Right ventricle myocardium inferior (tissue), 1 donor: ENCODE data around the gene CNOT4. TPM values are rescaled to one million over a fixed set of nuclear protein-coding genes. Genes with fewer than 3 reads are reported as not detected.

Experiments used
- ATAC-seq: fragments of 200-7000 bp; cut with Tn5 transposase; one replicate; pipeline ENCODE4 v1.9.1; 2020; ENCODE audit warnings: mild to moderate bottlenecking, moderate library complexity
- DNase-seq: peaks from one replicate; pipeline ENCODE4 v3.0.0; 2021; ENCODE audit errors: missing footprints
- intact Hi-C: fragments of 100-400 bp; cut with DNase I; formaldehyde crosslinking; loops from one replicate; pipeline ENCODE4 v1.11.0; 2022
- long read RNA-seq: library from polyadenylated mRNA; unstranded; transcript quantifications from one replicate; pipeline ENCODE4 v2.0.0, GENCODE V29; 2021
- total RNA-seq: library from RNA; stranded (reverse); fragmentation: NEBNext Ultra II Directional; extraction: Animal tissue kit (Norgen Biotek cat#: 25700); gene quantifications from one replicate; pipeline ENCODE4 v1.2.1, GENCODE V29; 2021
- donor health status: DM: no; HTN: yes; CAD: no; lungs with severe emphysema.

CNOT4 gene, protein sequence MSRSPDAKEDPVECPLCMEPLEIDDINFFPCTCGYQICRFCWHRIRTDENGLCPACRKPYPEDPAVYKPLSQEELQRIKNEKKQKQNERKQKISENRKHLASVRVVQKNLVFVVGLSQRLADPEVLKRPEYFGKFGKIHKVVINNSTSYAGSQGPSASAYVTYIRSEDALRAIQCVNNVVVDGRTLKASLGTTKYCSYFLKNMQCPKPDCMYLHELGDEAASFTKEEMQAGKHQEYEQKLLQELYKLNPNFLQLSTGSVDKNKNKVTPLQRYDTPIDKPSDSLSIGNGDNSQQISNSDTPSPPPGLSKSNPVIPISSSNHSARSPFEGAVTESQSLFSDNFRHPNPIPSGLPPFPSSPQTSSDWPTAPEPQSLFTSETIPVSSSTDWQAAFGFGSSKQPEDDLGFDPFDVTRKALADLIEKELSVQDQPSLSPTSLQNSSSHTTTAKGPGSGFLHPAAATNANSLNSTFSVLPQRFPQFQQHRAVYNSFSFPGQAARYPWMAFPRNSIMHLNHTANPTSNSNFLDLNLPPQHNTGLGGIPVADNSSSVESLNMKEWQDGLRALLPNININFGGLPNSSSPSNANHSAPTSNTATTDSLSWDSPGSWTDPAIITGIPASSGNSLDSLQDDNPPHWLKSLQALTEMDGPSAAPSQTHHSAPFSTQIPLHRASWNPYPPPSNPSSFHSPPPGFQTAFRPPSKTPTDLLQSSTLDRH
- total RNA-seq, result 26.6 TPM
- long read RNA-seq, partial matches to known transcripts, result 3 of 7 reads
- long read RNA-seq, other reads (novel, unspliced or antisense), result 1 of 7 reads

DNA sequence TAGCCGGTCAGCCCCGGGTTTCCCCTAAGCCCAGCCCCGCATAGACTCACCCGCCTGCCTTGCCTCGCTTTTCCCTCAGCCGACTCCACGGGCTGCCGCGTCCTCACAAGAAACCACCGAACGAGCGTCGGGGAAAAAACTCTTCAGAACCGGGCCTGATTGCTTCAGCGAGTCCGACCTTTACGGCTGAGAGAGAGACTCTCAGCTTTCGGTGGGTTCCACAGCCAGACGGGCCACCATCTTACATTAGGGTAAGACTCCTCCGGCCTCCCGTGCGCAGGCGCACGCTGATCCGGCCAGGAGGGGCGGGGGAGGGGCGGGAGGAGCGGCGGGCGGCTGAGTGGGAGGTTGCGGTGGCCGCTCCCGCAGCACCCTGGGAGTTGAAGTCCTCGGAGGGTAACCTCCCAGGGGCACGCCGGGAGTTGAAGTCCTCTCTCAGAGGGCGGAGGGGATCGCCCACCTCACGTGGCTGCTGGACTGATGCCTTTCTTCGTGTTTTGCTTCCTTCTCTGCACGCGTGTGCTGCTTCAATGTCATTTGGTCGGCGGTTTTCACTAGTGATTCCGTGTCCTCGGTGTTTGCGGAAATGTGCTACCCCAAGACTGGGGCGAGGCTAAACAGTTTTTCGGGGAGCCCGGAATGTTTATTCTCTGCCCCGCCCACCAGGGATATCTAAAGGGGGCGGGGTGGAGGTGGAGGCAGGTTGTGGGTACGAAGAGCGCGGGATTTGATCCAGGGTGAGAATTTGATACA is at the start of gene CNOT4:
Gene CNOT4, minus strand, starts transcription at position 264 of the 753 bp plus-strand sequence. CDS start 71,771 bp downstream, outside the sequence.
- intact Hi-C loops, result loop anchor here (1.0 to 2.0 kb wide), 2 partner anchors 47 to 229 kb away; partner anchors contain the start of gene NUP205
- ATAC-seq, result peak; percentile 99
- DNase-seq, result peak; percentile 97

DNA sequence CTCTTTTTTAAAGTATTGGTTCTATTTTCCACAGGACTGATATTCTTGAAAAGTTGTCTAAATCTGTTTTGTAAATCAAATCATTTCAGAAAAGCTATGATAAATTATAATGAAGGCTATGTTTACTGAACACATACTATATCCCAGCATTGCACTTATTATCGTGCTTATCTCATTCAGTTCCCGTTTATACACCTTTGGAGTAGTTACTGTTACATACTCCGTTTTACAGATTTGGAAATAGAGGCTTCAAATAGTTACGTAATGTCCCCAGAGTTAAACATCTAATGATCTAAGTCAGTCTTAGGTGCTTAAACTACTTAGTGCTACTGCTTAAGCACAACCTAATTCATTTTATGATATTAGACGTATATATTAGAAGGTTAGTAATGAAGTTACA is 49.0 kb upstream of the CNOT4 start:
- ATAC-seq, result no peak
- no peak for DNase-seq
- intact Hi-C loops, result loop anchor here (1.0 kb wide), 1 partner anchor 278 kb away; no protein-coding TSS in a partner anchor

DNA sequence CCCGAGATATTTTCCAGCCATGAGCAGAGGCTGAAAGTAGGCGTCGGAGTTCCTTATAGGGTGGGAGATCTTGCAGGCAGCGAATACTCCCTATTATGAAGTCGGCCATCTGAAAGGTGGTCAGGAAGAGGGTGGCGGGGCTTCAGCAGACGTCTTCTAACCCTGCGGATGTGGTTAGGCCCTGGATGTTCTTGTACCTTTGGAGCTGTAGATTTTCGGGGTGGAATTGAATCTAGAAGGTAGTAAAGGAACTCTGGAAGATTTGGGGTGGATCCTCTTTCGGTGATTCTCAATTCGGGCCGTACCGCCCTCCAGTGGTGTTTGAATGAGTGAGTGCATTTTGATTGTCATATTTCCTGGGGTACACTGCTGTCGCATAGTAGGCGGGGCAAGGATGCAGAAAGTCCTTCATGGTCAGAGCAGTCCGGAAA is 48.5 kb upstream of the CNOT4 start:
- DNase-seq (peak; percentile 67), ATAC-seq (peak; percentile 74)
- intact Hi-C loops, result loop anchor here (1.0 kb wide), 1 partner anchor 277 kb away; no protein-coding TSS in a partner anchor

DNA sequence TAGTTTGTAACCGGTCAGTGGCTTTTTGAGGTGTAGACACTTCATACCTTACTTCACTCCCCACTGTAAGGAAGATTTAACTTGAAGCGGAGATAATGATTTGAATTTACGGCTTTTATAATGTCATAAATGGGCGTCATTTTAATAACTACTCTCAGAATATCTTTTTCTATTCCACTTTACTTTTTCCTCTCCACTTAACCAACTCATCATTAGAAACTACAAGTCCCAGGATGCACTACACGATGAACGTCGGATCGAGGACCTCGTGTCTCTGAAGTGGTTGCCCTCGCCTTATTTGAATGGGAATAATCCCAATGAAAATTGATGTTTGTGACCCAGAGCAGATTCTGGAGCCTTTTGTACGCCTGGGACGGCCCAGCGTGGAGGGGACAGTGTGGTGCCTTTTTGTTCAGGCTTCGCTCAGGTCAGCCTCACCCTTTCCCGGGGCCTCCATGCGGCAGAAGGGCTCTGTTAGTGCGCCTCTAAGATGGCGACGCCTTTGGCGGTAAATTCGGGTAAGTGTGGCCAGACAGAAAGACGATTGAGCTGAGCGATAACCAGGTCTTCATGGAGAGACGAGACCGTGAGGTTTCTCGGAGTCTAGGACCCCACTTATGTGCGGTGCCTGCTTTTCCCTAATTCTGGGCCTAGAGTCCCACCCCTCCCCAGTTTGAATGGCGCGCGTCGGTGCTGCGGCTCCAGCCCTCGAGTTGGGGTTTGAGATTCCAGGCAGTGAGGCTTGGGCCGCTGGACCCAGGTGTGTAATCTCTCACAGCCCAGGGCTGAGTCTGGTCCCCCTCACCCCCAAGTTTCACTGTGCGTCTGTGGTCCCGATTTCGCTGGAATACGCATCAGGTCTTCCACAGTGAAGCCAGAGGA is 47.8 kb upstream of the CNOT4 start, which contains the start of gene NUP205:
Gene NUP205, plus strand, starts transcription at position 463 of the 882 bp plus-strand sequence. Its CDS starts 28 bp downstream, at position 491.
- peak; percentile 85 for DNase-seq
- peak; percentile 95 for ATAC-seq
- intact Hi-C loops, result loop anchor here (1.0 kb wide), 2 partner anchors 47 to 276 kb away; partner anchors contain the start of gene CNOT4

DNA sequence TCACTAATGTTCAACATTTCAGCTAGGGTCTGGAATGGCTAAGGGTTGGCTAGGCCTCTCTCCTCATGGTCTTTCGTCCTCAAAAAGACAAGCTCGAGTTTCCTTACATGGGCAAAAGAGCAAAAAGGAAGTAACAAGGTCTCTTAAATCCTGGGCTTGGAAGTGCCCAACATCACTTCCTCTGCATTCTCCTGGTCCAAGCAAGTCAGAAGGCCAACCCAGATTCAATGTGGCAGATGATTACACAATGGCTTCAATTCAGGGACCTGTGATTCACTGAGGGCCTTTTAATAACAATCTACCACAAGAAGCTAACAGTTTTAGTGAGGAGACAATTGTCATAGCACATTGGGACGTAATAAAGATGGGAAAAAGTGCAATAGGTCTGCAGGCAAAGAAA is 43.4 kb upstream of the CNOT4 start:
- DNase-seq, result no peak
- ATAC-seq, result no peak
- intact Hi-C loops, result no loop called here

DNA sequence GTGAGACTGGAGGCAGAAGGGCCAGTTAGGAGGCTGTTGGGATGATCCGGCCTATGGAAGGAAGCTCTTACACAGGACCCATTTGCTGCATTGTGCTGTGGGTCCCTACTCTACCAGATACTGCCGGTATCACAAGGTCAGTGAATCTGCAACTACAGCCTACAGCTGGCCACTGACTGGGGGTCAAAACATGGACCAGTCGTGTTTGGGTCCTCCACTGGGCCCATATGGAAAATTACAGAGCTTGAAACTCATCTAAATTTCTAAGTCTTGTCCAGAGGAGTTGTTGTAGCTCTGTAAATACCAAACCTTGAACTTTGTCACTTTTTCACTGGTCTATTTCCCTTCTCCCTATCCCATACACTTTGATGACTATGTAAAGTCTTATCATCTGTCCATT is 42.2 kb upstream of the CNOT4 start:
- ATAC-seq (no peak), DNase-seq (no peak)
- intact Hi-C loops, result no loop called here

DNA sequence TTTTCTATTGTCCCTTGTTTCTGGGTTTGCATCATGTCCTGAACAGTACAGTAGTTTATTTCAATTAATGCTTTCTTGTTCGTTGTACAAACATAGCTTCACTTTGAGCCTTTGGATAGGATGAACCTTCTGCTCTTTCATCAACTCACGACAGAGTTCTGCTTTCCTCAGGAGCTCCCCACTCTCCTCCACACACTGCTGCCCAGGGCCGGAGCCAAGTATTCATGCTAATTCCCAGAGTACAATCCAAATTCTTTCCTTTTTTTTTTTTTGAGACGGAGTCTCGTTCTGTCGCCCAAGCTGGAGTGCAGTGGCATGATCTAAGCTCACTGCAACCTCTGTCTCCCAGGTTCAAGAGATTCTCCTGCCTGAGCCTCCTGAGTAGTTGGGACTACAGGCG is 40.3 kb upstream of the CNOT4 start:
- DNase-seq (no peak), ATAC-seq (no peak)
- intact Hi-C loops, result no loop called here

DNA sequence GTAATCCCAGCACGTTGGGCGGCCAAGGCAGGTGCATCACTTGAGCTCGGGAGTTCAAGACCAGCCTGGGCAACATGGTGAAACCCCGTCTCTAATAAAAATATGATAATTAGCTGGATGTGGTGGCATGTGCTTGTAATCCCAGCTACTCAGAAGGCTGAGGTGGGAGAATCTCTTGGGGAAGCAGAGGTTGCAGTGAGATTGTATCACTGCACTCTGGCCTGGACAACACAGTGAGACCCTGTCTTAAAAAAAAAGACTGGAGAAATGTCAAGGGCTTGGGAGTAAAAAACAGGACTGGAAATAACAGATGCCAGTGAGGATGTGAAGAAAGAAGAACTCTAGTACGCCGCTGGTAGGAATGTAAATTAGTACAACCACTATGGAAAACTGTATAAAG is 31.1 kb upstream of the CNOT4 start:
- intact Hi-C loops, result no loop called here
- ATAC-seq, result no peak
- DNase-seq, result no peak

DNA sequence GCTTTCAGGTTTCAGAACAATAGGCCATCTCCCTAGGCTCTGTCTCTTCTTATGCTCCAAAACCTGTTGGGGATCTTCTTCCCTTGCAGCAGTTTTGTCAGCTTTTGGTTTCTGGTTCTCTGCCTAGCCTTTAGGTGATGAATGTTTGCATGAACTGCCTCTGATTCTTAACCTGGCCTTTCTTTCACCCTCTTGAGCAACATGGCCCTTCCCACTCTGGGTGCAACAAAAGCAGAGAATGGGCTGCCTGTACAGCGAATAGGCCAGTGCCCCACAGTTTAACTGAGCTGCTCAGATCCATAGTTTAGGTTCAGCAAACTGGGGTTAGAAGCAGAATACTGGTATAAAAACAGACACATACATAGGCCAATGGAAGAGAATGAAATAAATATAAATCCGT is 29.7 kb upstream of the CNOT4 start:
- no peak for DNase-seq
- ATAC-seq, result no peak
- intact Hi-C loops, result no loop called here

DNA sequence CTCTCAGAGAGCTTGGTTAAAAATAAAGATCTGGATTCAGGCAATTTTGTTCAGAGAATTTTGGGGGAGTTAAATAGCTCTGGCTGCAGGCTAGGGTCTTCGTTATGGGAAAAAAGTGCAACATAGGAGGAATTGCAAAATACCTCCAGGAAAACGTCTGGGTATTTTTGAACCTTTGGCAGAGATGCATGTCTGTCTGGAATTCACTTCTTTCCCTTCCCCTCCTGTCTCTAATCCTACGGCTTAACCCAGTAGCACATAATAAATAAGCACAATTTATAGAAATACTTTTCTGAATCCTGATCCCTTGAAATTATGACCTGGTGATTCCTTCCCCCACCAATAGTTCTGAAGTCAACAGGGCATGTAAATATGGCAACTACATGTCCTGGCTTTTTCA is 28.5 kb upstream of the CNOT4 start:
- ATAC-seq (no peak), DNase-seq (no peak)
- intact Hi-C loops, result no loop called here

DNA sequence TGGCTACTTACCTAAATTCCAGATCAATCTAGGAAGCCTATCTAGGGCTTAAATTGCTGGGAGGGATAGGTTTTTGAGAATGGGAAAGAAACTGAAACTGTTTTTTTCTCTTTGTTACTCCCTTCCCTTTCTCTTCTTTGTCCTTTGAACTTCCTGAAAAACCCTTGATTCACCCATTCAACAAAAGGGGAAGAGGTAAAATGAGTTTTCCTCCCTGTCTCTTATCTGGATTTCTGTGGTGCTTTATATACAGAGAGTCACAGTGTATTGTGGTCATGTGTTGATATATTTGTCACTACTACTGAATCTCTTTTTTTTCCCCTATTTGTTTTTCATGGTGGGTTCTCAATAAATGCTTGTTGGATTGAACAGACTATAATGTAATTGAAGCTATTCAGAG is 28.0 kb upstream of the CNOT4 start:
- ATAC-seq, result no peak
- no peak for DNase-seq
- intact Hi-C loops, result no loop called here

DNA sequence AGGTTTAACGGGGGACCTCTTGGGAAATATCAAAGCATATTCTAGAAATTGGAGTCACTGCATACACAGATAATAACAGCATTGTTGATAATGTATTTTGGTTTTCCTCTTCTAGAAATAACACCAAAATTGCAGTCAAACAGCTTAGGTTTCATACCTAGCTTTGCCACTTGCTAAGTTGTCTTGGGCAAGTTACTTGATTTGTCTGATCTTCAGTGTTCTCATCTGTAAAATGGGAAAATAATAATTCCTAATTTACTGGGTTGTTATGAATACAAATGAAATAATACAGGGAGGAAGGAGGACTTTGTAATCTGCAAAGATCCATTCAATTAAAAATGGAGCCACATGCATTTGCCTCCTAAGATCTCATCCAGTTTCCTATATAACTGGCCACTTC is 27.6 kb upstream of the CNOT4 start:
- ATAC-seq (no peak), DNase-seq (no peak)
- intact Hi-C loops, result no loop called here

DNA sequence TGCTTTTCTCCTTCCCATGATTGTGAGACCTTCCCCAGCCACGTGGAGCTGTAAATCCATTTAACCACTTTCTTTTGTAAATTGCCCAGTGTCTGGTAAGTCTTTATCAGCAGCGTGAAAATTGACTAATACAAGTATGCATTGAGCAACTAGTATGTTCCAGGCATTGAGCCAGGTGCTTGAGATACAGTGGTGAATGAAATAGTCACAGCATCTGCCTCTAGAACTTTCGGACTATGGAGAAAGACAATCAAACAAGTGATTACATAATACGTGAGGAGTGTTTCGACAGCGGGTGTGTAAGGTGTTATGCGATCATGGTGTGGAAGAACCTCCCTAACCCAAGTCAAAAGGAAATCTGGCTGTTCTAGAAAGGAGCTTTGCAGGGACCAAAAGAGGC is 26.2 kb upstream of the CNOT4 start:
- no peak for ATAC-seq
- DNase-seq, result no peak
- intact Hi-C loops, result no loop called here

DNA sequence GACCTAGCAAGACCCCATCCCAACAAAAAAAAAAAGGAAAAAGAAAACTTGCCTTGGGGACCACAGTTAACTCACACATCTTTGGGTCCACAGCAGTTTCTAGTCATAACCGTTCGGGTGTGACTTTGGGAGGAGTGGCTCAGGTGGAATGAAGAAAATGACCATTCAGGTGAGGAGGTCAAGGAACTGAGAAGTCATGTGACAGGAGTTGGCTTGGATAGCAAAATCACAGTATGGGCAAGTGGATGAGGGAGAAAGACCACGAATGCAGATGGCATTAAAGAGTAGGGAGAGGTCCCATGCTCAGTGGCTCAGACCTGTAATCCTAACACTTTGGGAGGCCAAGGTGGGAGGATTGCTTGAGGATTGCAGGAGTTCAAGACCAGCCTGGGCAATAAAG is 17.1 kb upstream of the CNOT4 start:
- intact Hi-C loops, result no loop called here
- DNase-seq, result no peak
- no peak for ATAC-seq

DNA sequence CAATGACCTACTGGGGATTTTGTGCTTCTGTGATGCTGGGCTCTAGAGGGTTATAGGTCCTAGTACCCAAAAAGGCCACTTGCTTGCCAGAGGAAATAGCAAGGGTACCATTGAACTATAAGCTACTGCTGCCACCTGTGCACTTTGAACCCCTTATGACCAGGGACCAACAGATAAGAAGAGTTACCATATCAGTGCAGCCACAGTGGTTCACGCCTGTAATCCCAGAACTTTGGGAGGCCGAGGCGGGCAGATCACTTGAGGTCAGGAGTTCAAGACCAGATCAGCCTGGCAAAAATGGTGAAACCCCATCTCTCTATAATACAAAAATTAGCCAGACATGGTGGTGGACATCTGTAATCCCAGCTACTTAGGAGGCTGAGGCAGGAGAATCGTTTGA is 15.5 kb upstream of the CNOT4 start:
- intact Hi-C loops, result no loop called here

DNA sequence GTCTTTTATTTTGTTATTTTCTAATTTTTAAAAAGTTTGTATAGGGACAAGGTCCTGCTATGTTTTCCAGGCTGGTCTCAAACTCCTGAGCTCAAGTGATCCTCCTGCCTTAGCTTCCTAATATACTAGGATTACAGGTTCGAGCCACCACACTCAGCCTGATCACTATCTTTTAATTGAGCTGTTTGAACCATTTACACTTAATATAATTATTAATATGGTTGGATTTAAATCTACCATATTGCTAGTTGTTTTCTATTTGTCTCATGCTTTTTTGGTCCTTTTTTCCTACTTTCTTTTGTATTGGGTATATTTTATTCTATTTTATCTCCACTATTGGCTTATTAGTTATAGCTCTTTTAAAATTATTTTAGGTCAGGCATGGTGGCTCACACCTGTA is 13.2 kb upstream of the CNOT4 start:
- DNase-seq, result no peak
- ATAC-seq, result no peak
- intact Hi-C loops, result no loop called here

More for the DNA sequence above, 15.5 kb upstream of the CNOT4 start:
- DNase-seq (no peak), ATAC-seq (no peak)

DNA sequence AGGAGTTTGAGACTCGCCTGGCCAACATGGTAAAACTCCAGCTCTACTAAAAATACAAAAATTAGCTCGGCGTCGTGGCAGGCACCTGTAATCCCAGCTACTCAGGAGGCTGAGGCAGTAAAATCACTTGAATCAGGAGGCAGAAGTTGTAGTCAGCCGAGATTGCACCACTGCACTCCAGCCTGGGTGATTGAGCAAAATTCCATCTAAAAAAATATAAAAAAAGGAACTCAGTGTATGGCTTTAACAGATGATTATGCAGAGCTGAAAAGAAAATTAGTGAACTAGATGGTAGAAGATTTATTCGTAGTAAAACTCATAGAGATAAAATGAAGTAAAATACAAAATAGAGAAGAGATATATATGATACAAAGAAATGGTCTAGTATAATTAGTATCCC is 12.6 kb upstream of the CNOT4 start:
- DNase-seq, result no peak
- no peak for ATAC-seq
- intact Hi-C loops, result no loop called here

DNA sequence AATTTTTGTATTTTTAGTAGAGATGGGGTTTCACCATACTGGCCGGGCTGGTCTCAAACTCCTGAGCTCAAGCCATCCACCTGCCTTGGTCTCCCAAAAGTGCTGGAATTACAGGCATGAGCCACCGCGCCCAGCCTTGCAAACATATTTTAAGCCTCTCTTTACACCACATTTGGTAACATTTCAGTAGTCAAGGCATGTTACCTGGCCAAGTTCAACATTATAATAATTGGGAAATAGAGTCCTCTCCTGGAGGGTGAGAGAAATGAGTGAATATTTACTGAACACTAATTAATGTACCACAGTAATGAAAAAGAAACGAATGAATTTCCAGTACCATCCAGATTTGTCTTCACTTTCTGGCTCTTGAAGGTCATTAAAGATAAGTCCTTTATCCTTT is 10.0 kb upstream of the CNOT4 start:
- intact Hi-C loops, result no loop called here
- ATAC-seq (no peak), DNase-seq (no peak)
